Measurements from ENCODE around the gene TOP3B. TPM values are rescaled to one million over a fixed set of nuclear protein-coding genes. Genes with fewer than 3 reads are reported as not detected.

TOP3B gene
- total and polyA plus RNA-seq, 2 donors (not counting 1 experiment from before 2014, with no cell fraction given), result 7.4 to 16.5 TPM

DNA sequence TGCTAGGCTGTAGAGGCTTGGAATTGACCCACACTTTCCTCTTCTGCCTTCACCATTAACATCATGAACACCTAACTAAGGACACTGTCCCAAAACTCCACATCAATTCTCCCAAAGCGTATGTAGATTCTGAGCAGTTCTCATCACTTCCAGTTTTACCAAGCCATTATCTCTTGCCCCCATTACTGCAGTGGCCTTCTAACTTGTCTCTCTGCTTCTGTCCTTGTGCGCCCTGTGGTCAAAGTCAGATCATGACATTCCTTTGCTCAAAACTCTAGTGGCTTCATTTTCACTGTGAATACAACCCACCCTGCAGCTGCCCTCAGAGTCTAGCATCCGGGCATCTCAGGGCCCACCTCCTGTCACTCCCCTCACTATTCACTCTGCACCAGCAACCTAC lies 13.1 kb upstream of the TOP3B start:
- peaks cover 23% of the 10 kb centered on the region for H3K27me3 ChIP-seq (ENCODE audit: control insufficient read depth, insufficient read depth, low read length)
- DNase-seq (ENCODE audit: low read depth in 2 of 2), result no peak
- no peak overlapping the region for H2AFZ ChIP-seq (ENCODE audit: low read length)
- H4K20me1 ChIP-seq (ENCODE audit: control insufficient read depth, extremely low read depth, insufficient read depth, low read length), result no peaks in the 10 kb centered on the region
- H3K9me3 ChIP-seq (ENCODE audit: control insufficient read depth, insufficient read depth, low read depth, low read length), result no peaks in the 10 kb centered on the region
- no peaks in the 10 kb centered on the region for H3K79me2 ChIP-seq (ENCODE audit: control insufficient read depth, insufficient read depth, low read length)
- TF ChIP-seq, protein P1, sequence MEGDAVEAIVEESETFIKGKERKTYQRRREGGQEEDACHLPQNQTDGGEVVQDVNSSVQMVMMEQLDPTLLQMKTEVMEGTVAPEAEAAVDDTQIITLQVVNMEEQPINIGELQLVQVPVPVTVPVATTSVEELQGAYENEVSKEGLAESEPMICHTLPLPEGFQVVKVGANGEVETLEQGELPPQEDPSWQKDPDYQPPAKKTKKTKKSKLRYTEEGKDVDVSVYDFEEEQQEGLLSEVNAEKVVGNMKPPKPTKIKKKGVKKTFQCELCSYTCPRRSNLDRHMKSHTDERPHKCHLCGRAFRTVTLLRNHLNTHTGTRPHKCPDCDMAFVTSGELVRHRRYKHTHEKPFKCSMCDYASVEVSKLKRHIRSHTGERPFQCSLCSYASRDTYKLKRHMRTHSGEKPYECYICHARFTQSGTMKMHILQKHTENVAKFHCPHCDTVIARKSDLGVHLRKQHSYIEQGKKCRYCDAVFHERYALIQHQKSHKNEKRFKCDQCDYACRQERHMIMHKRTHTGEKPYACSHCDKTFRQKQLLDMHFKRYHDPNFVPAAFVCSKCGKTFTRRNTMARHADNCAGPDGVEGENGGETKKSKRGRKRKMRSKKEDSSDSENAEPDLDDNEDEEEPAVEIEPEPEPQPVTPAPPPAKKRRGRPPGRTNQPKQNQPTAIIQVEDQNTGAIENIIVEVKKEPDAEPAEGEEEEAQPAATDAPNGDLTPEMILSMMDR (conservative IDR thresholded peaks at IDR 0.05 in 1 of 2, IDR thresholded peaks at IDR 0.05 in 1 of 2; ENCODE audit: low read depth in 1 of 2, low read length in 2 of 2), result no peak
- TF ChIP-seq EZH2 (IDR thresholded peaks at IDR 0.05; ENCODE audit: low read length, missing control alignments), result no peak
- H3K36me3 ChIP-seq (ENCODE audit: control insufficient read depth, insufficient read depth, low read length), result no peaks in the 10 kb centered on the region
- H3K27ac ChIP-seq (ENCODE audit: insufficient read depth, low read length), result no peak overlapping the region
- no peak overlapping the region for H3K4me2 ChIP-seq (ENCODE audit: extremely low read depth, insufficient read depth, low read length)
- H3K4me1 ChIP-seq (ENCODE audit: control insufficient read depth, extremely low read depth, insufficient read depth, low read length), result no peaks in the 10 kb centered on the region
- H3K4me3 ChIP-seq (replicated peaks in 1 of 4; ENCODE audit: control extremely low read depth in 1 of 4, insufficient read depth in 1 of 4, low read depth in 3 of 4, low read length in 4 of 4), result no peak overlapping the region
- no peak overlapping the region for H3K9ac ChIP-seq (ENCODE audit: insufficient read depth, low read length)

DNA sequence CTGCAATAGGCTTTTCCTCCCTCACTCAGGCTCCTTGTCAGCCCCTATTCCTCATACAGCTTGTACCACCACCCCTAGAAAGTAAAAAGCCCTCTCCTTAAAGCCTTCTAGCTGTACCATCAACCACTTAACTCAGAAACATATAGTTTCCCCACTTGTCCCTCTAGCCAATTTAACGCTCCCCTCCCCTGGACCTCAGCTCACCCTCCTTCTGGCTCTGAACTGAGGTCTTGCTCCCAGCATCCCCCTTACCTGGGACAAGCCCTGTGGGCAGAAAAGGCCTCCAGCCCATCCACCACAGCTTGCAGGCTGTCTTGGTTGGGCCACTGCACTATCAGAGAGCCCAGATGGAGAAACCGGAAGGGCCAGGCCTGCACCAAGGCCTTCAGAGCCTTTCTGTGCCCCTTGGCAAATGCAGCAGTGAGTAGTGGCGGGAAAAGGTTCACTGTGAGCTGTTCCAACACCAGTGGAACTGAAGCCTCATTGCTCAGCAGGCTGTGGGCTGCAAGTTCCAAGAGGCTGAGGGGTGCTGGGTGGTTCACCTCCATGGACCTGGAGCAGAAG lies 12.4 kb upstream of the TOP3B start:
- Histone ChIP-seq H3K36me3 (ENCODE audit: control insufficient read depth, insufficient read depth, low read length) (no peaks in the 10 kb centered on the region), H3K9ac (ENCODE audit: insufficient read depth, low read length) (no peak overlapping the region), H3K4me1 (ENCODE audit: control insufficient read depth, extremely low read depth, insufficient read depth, low read length) (no peaks in the 10 kb centered on the region), H2AFZ (ENCODE audit: low read length) (no peak overlapping the region), H3K27ac (ENCODE audit: insufficient read depth, low read length) (no peak overlapping the region), H4K20me1 (ENCODE audit: control insufficient read depth, extremely low read depth, insufficient read depth, low read length) (no peaks in the 10 kb centered on the region), H3K79me2 (ENCODE audit: control insufficient read depth, insufficient read depth, low read length) (no peaks in the 10 kb centered on the region), H3K4me2 (ENCODE audit: extremely low read depth, insufficient read depth, low read length) (no peak overlapping the region), H3K27me3 (ENCODE audit: control insufficient read depth, insufficient read depth, low read length) (peaks cover 21% of the 10 kb centered on the region), H3K4me3 (replicated peaks in 1 of 4; ENCODE audit: control extremely low read depth in 1 of 4, insufficient read depth in 1 of 4, low read depth in 3 of 4, low read length in 4 of 4) (no peak overlapping the region), H3K9me3 (ENCODE audit: control insufficient read depth, insufficient read depth, low read depth, low read length) (no peaks in the 10 kb centered on the region)
- TF ChIP-seq EZH2 (IDR thresholded peaks at IDR 0.05; ENCODE audit: low read length, missing control alignments), result no peak
- TF ChIP-seq, protein P1 (conservative IDR thresholded peaks at IDR 0.05 in 1 of 2, IDR thresholded peaks at IDR 0.05 in 1 of 2; ENCODE audit: low read depth in 1 of 2, low read length in 2 of 2), result no peak
- DNase-seq (ENCODE audit: low read depth in 2 of 2), result no peak

DNA sequence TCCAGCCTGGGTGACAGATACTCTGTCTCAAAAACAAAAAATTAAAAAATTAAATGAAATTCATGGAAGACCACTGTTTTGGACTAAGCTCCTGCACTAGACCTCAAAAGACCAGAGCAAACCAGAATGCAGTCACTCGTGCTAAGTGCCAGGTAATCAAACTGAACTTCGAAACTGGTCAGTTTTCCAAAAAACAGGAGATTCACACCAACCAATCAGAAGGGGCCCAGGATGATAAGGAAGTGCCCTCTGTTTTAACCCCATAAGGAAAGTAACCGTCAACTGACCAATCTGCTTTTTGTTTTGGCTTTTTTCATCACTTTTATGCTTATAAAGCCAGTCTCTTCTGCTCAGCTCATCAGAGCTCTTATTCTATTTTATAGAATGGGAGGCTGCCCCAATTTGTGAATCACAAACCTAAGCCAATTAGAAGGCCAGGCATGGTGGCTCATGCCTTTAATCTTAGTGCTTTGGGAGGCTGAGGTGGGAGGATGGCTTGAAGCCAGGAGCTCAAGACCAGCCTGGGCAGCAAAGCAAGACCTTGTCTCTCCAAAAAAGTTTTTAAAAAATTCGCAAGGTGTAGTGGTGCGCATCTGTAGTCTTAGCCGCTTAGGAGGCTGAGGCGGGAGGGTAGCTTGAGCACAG lies 10.1 kb upstream of the TOP3B start:
- Histone ChIP-seq H3K27me3 (ENCODE audit: control insufficient read depth, insufficient read depth, low read length) (peaks cover 24% of the 10 kb centered on the region), H3K4me2 (ENCODE audit: extremely low read depth, insufficient read depth, low read length) (no peak overlapping the region), H3K4me1 (ENCODE audit: control insufficient read depth, extremely low read depth, insufficient read depth, low read length) (no peaks in the 10 kb centered on the region), H3K4me3 (replicated peaks in 1 of 4; ENCODE audit: control extremely low read depth in 1 of 4, insufficient read depth in 1 of 4, low read depth in 3 of 4, low read length in 4 of 4) (no peak overlapping the region), H4K20me1 (ENCODE audit: control insufficient read depth, extremely low read depth, insufficient read depth, low read length) (no peaks in the 10 kb centered on the region), H3K27ac (ENCODE audit: insufficient read depth, low read length) (no peak overlapping the region), H3K36me3 (ENCODE audit: control insufficient read depth, insufficient read depth, low read length) (no peaks in the 10 kb centered on the region), H3K79me2 (ENCODE audit: control insufficient read depth, insufficient read depth, low read length) (no peaks in the 10 kb centered on the region), H3K9ac (ENCODE audit: insufficient read depth, low read length) (no peak overlapping the region), H2AFZ (ENCODE audit: low read length) (no peak overlapping the region), H3K9me3 (ENCODE audit: control insufficient read depth, insufficient read depth, low read depth, low read length) (no peaks in the 10 kb centered on the region)
- no peak for DNase-seq (ENCODE audit: low read depth in 2 of 2)
- TF ChIP-seq, protein P1 (conservative IDR thresholded peaks at IDR 0.05 in 1 of 2, IDR thresholded peaks at IDR 0.05 in 1 of 2; ENCODE audit: low read depth in 1 of 2, low read length in 2 of 2), result no peak
- no peak for TF ChIP-seq EZH2 (IDR thresholded peaks at IDR 0.05; ENCODE audit: low read length, missing control alignments)

Measured in fibroblast of lung (primary cell).